ENCODE measurements around the gene LRRC4B.

Gene LRRC4B

DNA sequence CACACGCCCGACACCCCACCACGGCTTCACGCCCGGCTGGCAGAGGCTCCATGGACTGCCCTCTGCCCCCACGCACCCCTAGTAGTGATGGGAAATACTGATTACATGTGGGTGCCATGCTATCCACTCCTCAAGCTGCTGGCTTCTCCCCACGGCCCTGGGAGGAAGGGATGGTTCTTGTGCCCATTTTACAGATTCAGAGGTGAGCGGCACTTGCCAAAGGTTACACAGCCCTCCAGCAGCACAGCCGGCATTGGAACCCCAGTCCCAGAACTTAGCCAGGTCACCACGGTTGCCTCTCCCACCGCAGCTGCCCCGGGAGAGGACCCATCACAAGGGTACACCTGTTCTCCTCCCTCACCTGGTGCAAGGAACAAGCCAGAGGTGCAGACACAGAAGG, 13.2 kb downstream of the LRRC4B start:
- DNase-seq (ENCODE audit: extremely low spot score, insufficient read length, low read depth) = no peak
- FAIRE-seq = no peak

DNA sequence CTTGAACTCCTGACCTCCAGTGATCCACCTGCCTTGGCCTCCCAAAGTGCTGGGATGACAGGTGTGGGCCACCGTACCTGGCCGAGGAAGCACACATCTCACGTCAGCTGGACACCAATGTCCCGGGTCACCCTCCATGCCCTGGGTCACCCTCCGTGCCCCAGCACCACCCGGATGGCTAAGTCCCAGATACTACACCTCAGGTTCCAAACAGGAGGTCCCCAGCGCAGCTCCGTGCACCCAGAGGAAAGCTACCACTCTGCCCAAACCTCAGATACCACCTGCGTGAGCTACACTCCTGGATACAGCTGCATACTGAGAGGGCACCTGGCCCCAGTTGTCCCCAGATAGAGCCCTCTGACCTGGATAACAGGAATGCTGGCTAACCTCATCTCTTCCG, 14.0 kb downstream of the LRRC4B start:
- no peak for FAIRE-seq
- DNase-seq (ENCODE audit: extremely low spot score, insufficient read length, low read depth) = no peak

DNA sequence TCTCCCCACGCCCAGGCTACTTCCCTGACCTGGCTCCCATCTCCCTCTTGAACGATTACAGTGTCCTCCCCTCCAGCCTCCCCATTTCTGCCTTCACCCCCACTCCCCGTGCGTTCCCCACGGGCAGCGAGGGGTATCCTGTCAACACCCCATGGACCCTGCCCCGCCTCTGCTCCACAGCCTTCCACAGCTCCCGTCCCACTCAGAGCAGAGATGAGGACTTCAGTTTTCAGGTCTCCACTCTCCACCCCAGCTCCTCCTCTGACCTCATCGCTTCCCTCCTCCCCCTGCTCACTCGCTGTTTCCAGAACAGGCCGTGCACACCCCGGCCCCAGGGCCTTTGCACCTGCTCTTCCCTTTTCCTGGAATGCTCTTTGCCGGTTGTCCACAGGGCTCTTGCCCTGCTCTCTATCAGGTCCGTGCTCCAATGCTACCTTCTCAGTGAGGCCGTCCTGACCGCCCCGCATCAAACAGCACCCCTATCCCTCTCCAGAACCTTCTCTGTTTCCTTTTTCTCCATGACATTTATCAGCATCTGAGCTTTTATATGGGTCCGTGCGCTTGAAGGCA, 15.0 kb downstream of the LRRC4B start:
- no peak for FAIRE-seq
- DNase-seq (ENCODE audit: extremely low spot score, insufficient read length, low read depth) = no peak

DNA sequence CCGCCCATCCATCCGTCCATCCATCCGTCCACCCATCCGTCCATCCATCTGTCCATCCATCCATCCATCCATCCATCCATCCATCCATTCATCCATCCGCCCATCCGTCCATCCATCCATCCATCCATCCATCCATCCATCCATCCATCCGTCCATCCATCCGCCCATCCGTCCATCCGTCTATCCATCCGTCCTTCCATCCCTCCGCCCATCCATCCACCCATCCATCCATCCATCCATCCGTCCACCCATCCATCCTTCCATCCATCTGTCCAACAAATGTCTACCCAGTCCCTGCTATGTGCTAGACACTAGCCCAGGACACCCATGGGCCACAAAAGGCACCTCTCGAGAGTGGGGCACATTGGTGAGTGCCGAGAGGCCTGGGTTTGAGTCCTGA, 15.7 kb downstream of the LRRC4B start:
- DNase-seq (ENCODE audit: extremely low spot score, insufficient read length, low read depth) (no peak), FAIRE-seq (no peak)

DNA sequence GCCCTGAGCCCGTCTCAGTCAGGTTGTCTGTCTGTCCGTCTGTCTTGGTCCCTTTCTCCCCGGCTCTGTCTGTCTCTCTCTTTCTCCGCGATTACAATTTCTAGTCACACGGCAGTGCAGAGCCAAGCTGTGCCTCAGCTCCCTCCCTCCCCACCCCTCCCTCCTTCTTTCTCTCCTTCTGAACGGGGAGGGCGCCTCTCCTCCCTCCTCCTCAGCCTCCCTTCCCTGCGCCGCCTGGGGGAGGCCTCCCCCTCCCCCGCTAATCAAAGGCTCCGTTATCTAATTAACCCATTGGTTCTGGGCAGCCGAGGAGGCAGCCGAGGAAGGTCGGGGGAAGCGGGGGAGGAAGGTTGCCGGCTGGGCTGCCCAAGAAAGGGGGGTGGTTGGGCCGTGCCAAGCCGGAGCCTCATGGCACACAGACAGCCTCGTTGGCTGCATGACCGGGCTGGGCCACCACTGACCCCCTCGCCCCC, 16.5 kb downstream of the LRRC4B start:
- no peak for FAIRE-seq
- no peak for DNase-seq (ENCODE audit: extremely low spot score, insufficient read length, low read depth)

DNA sequence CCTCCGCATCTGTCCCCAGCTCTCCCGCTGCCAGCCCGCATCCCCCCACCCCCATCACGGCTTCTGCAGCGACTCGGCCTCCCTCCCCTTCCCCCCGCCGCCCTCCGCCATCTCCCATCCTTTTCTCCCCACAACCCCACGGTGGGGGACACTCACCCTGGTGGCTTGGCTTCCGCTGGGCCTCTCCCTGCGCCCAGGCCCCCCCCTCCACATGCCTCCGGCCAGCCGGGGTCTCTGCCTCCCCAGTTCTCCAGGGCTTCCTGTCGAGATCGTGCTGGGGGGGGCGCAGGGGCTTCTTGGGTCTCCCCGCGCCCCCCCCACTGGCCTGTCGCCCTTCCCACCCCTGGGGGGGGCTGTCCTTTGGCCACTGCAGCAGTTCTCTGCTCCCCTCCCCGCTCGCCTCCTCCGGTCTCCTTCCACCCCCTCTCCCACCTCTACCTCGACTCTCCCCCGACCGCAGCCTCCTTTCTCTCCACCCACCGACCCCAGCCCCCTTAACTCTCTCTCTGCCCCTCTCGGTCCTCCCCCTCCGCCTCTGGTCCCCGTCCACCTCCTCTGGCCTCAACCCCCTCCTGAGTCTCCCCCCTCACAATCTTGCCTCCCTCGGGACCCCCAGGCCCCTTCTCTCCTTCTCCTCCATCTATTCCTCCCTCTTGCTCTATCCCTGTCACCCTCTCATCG, 17.1 kb downstream of the LRRC4B start:
- DNase-seq (ENCODE audit: extremely low spot score, insufficient read length, low read depth) (no peak), FAIRE-seq (no peak)

DNA sequence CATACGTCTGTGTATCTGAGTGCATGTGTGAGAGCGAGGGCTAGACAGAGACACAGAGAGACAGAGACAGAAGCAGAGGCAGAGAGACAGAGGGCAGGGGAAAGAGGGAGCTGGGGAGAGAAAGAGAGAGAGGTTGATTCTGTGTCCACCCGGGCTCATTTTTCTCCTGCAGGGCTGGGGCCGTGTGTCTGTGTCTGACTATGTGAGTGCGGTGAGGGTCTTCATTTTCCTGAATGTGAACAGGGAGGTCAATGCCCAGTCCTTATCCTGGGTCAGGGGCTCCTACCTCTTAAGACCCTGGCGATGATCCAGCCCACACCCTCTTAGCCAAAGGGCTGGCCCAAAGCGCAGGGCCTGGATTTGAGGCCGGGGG, 17.7 kb downstream of the LRRC4B start:
- FAIRE-seq (no peak), DNase-seq (ENCODE audit: extremely low spot score, insufficient read length, low read depth) (no peak)

DNA sequence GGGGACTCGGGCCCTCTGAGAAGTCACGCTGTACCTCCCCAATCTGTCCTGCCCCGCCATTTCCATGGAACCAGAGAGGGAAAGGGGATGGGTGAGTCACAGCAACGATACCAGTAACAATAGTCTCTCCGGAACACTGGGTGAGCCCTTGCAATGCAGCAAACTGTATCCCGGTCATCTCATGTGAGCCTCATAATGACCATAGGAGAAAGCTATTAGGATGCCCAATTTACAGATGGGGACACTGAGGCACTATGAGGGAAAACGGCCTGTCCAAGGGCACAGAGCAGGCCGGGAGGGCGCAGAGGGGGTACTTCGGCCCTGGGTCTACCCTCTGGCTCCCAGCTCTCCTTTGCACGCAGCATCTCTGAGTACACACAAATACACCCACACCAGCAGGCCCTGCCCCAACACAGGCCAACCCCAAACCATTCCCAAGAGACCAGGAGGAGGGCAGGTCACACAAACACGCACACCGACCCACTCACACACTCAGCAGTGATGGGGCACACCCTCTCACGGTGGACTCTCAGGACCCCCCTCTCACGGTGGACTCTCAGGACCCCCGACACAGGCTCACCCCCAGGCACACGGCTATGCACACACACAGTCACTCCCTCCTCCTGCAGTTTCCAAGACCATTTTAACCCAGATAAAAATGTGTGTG, 18.2 kb downstream of the LRRC4B start:
- DNase-seq (ENCODE audit: extremely low spot score, insufficient read length, low read depth) (no peak), FAIRE-seq (no peak)

DNA sequence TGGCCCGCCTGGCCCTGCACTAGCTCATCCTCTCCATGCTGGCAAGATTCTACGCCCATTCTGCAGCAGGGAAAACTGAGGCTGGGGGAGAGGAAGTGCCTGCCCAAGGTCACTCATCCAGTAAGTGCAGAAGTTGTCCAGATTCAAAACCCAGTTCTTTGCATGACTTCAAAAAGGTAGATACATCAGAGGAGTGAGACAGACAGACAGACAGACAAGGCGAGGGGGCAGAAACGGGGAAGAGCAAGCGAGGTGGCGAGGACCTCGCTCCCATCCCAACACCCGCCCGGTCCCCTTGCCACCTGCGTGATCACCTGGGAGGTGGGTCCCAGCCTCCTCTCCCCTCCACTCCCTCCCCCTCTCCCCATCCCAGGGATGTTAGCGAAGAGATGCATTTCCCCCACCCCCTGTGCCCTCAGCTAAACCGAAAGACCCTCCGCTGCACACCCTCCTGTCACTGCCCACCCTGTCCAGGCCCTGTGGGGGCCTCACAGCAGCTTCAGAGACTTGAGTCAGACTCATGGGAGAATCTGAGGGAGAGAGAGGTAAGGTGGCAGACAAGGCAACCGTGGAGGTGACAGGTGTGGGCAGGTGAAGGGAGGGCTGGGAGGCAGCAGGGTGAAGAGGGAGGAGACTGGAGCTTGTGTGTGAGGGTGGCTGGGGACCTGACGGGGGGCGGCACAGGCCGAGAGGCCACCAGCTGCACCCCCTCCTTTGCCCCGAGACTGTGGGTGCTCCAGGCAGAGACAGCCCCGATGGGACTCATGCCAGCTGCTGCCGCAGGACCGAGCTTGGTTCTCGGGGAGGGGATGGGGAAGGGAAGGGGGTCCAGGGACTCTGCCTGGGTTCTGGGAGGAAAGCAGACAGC, 18.9 kb downstream of the LRRC4B start:
- DNase-seq (ENCODE audit: extremely low spot score, insufficient read length, low read depth) (no peak), FAIRE-seq (no peak)

DNA sequence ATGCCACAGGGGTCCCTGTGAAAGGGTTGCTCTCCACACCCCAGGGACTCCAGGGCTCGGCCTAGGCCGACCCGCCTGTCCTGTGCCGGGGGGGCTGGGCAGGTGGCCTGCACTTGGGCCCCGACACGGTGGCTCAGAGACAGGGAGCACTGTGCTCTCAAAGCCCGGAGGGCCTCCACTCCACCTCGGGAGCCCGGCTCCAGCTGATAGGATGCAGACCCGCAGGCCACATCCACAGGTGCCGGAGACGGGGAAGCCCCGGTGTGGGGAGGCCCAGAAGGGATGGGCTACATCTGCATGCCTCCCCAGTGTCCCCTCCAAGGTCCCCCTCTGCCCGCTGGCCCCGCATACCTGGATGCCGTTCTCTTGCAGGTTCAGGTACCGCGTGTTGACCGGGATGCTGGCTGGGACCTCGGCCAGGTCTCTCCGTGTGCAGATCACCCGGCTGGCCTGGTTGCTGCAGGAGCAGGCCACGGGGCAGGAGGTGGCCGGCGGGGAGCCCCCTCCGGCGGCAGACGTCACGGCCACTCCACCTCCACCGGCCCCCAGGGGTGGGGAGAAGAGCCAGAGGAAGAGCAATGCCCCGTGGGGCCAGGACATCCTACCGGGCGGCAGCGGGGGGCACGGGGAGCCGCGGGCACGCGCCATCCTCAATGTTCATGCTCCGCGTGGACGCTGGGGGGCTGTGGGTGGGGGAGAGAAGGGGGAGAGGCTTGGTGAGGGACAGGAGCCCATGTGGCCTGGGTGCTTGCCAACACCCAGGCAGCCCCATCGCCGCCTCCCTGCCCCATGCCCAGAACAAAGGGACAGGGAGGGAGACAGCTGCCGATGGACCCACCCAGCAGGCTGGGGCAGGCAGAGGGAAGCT, 19.8 kb downstream of the LRRC4B start:
- no peak for DNase-seq (ENCODE audit: extremely low spot score, insufficient read length, low read depth)
- FAIRE-seq = no peak

DNA sequence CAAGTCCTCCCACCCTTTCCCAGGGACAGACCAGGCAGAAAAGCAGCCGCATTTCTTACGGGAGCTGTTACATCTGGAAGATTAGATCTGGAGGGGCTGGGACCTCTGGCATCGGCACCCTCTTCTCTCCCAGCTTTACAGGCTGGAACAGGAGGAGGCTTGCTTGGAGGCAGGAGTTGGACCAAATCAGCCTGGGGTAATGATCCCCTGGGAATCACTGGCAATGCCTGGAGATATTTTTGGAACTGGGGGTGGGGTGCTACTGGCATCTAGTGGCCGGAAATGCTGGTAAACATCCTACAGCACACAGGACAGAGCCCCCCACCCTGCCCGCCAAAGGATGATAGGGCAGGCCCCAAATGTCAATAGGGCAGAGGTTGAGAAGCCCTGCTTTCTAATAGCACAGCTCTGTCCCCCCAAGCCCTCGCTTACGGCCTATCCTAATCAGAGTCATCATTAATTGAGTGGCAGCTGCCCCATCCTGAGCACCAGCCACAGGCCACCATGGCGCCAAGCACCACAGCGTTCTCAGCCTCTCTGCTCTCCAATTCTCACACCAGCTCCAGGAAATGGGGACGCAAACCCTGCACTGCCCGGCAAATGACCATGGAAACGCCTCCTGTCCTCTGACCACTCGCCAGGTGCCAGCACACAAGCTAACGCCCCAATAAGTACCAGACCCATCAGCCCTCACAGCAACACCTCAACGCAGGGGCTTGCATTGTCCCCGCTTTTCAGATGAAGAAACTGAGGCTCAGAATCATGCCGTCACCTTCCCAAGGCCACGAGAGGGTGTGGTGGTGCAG, 20.6 kb downstream of the LRRC4B start:
- no peak for FAIRE-seq
- DNase-seq (ENCODE audit: extremely low spot score, insufficient read length, low read depth) = no peak

DNA sequence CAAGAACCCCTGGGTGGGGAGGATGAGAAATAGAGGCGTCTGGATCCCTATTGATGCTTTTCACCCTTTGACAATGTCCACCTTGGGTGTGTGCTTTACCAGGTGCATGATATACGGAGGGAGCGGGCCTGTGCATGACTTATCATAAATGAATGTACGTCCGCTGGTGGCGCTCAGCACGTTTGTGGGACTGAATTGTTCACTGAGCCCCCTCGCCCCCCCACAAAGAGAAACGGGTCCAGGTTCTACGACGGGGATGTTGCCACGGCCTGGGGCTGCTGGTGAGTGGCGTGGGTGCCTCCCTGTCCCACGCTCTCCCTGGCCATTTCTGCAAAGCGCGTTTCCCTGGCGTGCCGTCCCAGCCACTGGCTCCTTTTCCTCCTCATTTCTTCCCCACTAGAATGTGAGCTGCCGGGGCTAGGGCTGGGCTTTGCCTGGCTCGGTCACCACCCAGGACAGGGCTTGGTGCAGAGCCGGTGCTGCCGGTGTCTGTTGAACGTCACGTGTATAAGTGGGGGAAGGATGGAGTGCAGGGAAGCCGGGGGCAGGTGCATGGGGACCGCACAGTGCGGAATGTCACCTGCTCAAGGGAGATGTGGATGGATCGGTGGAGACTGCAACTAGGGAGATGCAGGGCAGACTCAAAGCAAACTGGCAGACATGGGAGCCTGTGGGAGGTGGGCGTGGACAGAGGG, 21.6 kb downstream of the LRRC4B start:
- DNase-seq (ENCODE audit: extremely low spot score, insufficient read length, low read depth) (no peak), FAIRE-seq (no peak)

DNA sequence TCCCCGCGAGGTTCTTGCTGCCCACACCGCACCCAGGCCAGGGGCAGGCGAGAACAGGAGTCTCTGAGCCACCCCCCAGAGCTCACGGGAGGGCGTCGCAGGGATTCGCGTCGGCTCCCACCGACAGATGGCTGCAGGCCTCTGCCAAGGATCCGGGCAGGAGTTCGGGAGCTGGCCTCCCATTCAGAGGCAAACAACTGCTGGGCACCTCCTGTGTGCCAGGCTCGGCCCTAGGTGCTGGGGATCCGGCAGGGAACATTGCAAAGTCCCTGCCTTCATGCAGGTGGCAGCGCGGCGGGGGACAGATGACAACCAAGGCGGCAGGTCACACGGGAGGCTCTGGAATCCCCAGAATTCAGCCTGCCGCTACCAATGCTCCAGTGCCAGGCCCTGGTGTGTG, 25.3 kb downstream of the LRRC4B start:
- FAIRE-seq (no peak), DNase-seq (ENCODE audit: extremely low spot score, insufficient read length, low read depth) (no peak)

DNA sequence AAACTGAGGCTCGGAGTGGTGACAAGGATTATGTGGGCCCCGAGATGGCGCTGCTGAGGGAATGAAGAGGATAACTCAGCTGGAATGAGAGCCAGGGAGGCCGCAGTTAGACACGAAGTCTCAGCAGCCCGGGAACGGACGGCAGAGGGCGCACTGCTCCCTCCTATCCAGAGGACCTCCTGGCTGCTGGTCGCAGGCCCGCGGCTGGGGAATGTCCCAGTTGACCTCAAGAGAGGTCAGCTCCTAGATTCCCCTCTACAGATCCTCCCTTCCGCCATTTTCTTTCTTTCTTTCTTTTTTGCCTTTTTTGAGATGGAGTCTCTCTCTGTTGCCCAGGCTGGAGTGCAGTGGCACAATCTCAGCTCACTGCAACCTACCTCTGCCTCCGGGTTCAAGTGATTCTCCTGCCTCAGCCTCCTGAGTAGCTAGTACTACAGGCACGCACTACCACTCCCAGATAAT, 30.4 kb downstream of the LRRC4B start:
- FAIRE-seq = peak; percentile 50
- DNase-seq (ENCODE audit: extremely low spot score, insufficient read length, low read depth) = peak; percentile 56

DNA sequence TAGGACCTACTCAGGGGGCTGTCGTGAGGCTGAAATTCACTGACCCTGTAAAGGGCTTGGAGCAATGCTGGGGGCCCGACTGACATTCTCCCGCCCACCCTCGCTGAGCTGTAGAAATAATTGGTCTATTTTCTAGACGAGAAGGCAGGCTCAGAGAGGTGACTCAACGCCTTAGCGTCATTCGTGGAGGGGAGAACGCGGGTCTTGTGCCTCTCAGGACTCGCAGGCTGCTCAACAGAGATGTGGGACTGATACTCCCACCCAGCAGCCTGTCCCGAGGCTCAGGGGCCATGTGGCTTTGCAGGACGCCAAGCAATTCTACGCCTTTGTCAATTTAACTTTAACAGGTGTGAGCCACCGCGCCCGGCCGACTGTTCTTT, 30.9 kb downstream of the LRRC4B start:
- DNase-seq (ENCODE audit: extremely low spot score, insufficient read length, low read depth) (no peak), FAIRE-seq (no peak)

DNA sequence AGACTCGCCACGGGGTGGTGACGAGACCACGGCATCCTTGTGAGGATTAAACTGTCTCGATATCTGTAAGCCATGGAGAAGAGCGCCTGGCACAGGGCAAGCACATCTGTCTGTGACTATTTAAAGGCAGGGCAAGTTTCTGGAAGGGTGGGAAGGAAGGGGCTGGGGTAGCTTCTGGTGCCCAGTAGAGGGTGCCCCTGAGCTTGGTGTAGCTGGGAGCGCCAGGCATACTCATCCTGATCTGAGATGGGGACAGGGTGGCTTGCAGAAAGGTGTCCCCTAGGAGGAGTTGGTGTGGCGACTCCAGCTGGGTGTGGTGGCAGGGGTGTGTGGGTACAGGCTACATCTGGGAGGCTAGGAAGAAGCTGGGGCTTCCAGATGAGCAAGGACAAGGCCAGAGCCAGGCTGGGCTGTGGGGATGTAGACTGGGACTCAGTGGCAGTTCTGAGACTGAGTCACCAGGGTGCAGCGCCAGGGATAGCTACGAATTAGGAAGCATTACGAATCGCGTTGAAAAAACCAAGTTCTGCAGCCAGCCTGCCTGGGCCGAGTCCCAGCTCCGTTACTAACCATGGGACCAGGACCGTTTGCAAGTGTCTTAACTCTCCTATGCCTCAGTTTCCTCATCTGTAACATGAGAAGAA, 31.5 kb downstream of the LRRC4B start:
- no peak for FAIRE-seq

DNA sequence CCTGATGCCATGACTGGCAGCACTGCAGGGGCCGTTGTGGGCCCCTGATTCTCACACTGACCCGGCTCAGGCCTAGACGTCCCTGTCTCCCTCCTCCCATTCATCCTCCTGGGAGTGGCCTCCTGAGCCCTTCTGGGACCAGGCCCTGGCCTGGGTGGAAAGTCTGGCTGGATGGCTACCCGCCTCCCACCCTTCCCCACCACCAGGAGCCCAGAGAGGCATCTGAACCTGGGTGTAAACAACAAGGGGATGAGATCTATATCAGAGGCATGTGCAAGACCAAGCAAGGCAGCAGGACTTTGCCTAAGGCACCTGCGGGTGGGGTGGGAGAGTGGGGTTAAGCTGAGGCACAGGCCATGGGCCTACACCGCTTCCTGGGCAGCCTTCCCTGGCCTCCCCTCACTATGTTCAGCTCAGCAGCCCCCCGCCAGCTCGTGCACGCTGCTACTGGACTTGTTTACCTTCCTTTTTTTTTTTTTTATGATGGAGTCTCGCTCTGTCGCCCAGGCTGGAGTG, 32.5 kb downstream of the LRRC4B start:
- DNase-seq (ENCODE audit: extremely low spot score, insufficient read length, low read depth) (no peak), FAIRE-seq (no peak)

More for the DNA sequence above, 31.5 kb downstream of the LRRC4B start:
- no peak for DNase-seq (ENCODE audit: extremely low spot score, insufficient read length, low read depth)

DNA sequence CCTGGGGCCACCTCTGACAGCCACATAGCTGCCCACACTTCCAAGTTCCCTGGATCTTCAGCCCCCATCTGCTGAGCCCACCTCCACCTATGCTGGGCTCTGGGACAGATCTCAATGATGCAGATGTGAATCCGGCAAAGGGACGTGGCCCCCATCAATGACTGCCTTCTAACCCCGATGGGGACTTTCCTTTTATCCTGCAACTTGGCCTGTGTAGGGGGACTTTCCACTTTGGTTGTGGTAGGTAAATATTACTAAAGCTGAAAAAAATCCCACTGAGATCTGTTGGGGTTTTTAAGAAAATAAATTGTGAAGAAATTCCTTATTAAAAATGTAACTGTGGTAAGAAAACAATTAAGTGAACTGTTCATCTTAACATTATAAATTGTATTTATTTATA, 33.8 kb downstream of the LRRC4B start:
- peak; percentile 12 for FAIRE-seq
- DNase-seq (ENCODE audit: extremely low spot score, insufficient read length, low read depth) = no peak

Measured in GM18507 (cell line).